ENCODE data around the gene COL5A1.

- TF ChIP-seq CTCF (IDR thresholded peaks at IDR 0.05; ENCODE audit: low read length) = no peak
- no peak for TF ChIP-seq EZH2 (IDR thresholded peaks at IDR 0.05; ENCODE audit: borderline replicate concordance, low read length)
Observed at GRCh38 chr9:134881313-134881670, 239.7 kb downstream of the COL5A1 start.

Data from OCI-LY1 (cell line).